Smooth muscle cell (in vitro differentiated cells): ENCODE measurements around the gene HBB. TPM values are rescaled to one million over a fixed set of nuclear protein-coding genes. Genes with fewer than 3 reads are reported as not detected.

Experiments used
- DNase-seq: peaks from one replicate; lab custom pipeline; 2025; ENCODE audit not compliant: unreplicated experiment; lab: John Stamatoyannopoulos, UW
- H2AFZ ChIP-seq: fragments of 200-600 bp; sonication (generic); 2 replicates; pipeline ENCODE4 v1.6.0; 2016; ENCODE audit warnings: antibody characterized with exemption, low read depth, mild to moderate bottlenecking
- H3F3A ChIP-seq: fragments of 200-600 bp; sonication (generic); 2 replicates; pipeline ENCODE4 v1.6.0; 2017; ENCODE audit warnings: antibody characterized with exemption, low read depth
- H3K27ac ChIP-seq: fragments of 200-600 bp; sonication (generic); 2 replicates; pipeline ENCODE4 v1.5.1; 2016; ENCODE audit warnings: low read depth, mild to moderate bottlenecking
- H3K27me3 ChIP-seq: fragments of 200-600 bp; sonication (generic); 2 replicates; pipeline ENCODE4 v1.6.1; 2016; ENCODE audit warnings: low read depth, mild to moderate bottlenecking
- H3K36me3 ChIP-seq: fragments of 200-600 bp; sonication (generic); 2 replicates; pipeline ENCODE4 v1.5.1; 2016; ENCODE audit warnings: low read depth
- H3K4me1 ChIP-seq: fragments of 200-600 bp; sonication (generic); 2 replicates; pipeline ENCODE4 v1.5.1; 2016; ENCODE audit warnings: low read depth
- H3K4me2 ChIP-seq: fragments of 200-600 bp; sonication (generic); 2 replicates; pipeline ENCODE4 v1.6.0; 2016; ENCODE audit warnings: mild to moderate bottlenecking
- H3K4me3 ChIP-seq: fragments of 200-600 bp; sonication (generic); 2 replicates; pipeline ENCODE4 v1.5.1; 2016; ENCODE audit warnings: mild to moderate bottlenecking
- H3K79me2 ChIP-seq: fragments of 200-600 bp; sonication (generic); 2 replicates; pipeline ENCODE4 v1.6.0; 2016; ENCODE audit warnings: low read depth, mild to moderate bottlenecking
- H3K9ac ChIP-seq: fragments of 200-600 bp; sonication (generic); 2 replicates; pipeline ENCODE4 v1.6.0; 2016; ENCODE audit warnings: low read depth
- H3K9me3 ChIP-seq: fragments of 200-600 bp; sonication (generic); replicated peaks from 2 replicates; pipeline ENCODE4 v1.5.1; 2016; ENCODE audit warnings: low read depth
- H4K20me1 ChIP-seq: fragments of 200-600 bp; sonication (generic); 2 replicates; pipeline ENCODE4 v1.6.0; 2016; ENCODE audit warnings: low read depth
- WGBS: methylation state at CpG from one replicate; pipeline ENCODE4 v1.1.7; 2016; ENCODE audit warnings: low lambda C conversion rate; 5-methylcytosine and 5-hydroxymethylcytosine counted together
- polyA plus RNA-seq: library from polyadenylated mRNA; unstranded; fragments of >200 nt; fragmentation: Nextera tagmentation; extraction: Ambion mirVana; gene quantifications from 2 replicates; pipeline ENCODE4 v1.2.1, GENCODE V29; 2016
- total RNA-seq: library from RNA; depleted of rRNA; stranded (reverse); fragments of >200 nt; gene quantifications from 2 replicates; pipeline ENCODE4 v1.2.3, GENCODE V29; 2014
- TF ChIP-seq, protein P1 (sequence below): fragments of 200-600 bp; sonication (generic); IDR thresholded peaks from 2 replicates; pipeline ENCODE4 v1.5.1; 2017; ENCODE audit warnings: borderline replicate concordance, mild to moderate bottlenecking, antibody characterized with exemption; ENCODE audit not compliant: insufficient read depth, poor library complexity, severe bottlenecking

HBB gene
- total and polyA plus RNA-seq, 2 experiments from 2014 or later: not detected

DNA sequence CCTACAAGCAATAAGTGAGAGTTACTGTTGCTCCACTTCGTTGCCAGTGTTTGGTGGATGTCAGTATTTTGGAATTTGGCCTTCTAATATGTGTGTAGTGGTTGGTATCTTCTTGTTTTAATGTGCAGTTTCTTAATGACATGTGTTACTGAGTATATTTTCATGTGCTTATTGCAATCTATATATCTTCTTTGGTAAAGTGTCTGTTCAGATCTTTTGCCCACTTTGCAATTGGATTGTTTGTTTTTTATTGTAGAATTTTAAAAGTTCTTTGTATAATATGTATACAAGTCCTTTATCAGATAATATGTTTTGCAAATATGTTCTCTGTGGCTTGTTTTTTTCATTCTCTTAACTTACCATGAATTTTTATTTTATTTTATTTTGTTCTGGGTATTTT lies 34.1 kb downstream of the HBB start:
- no peaks in the 10 kb centered on the region for H3K4me1 ChIP-seq
- H3K4me3 ChIP-seq: no peak overlapping the region
- WGBS: 36% methylated on average over 1 of the region's 1 CpG
- no peak overlapping the region for H3K4me2 ChIP-seq
- no peak overlapping the region for H2AFZ ChIP-seq
- no peak overlapping the region for H3K9ac ChIP-seq
- no peaks in the 10 kb centered on the region for H3F3A ChIP-seq
- no peaks in the 10 kb centered on the region for H3K27me3 ChIP-seq
- H3K36me3 ChIP-seq: no peaks in the 10 kb centered on the region
- no peaks in the 10 kb centered on the region for H4K20me1 ChIP-seq
- no peaks in the 10 kb centered on the region for H3K79me2 ChIP-seq
- H3K27ac ChIP-seq: no peak overlapping the region
- no peak for DNase-seq
- H3K9me3 ChIP-seq: no peaks in the 10 kb centered on the region
- TF ChIP-seq, protein P1, sequence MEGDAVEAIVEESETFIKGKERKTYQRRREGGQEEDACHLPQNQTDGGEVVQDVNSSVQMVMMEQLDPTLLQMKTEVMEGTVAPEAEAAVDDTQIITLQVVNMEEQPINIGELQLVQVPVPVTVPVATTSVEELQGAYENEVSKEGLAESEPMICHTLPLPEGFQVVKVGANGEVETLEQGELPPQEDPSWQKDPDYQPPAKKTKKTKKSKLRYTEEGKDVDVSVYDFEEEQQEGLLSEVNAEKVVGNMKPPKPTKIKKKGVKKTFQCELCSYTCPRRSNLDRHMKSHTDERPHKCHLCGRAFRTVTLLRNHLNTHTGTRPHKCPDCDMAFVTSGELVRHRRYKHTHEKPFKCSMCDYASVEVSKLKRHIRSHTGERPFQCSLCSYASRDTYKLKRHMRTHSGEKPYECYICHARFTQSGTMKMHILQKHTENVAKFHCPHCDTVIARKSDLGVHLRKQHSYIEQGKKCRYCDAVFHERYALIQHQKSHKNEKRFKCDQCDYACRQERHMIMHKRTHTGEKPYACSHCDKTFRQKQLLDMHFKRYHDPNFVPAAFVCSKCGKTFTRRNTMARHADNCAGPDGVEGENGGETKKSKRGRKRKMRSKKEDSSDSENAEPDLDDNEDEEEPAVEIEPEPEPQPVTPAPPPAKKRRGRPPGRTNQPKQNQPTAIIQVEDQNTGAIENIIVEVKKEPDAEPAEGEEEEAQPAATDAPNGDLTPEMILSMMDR: no peak

- Histone ChIP-seq H3K4me2 (no peak overlapping the region), H3F3A (no peaks in the 10 kb centered on the region), H3K9me3 (no peaks in the 10 kb centered on the region), H3K79me2 (no peaks in the 10 kb centered on the region), H3K27me3 (peaks cover 5% of the 10 kb centered on the region), H4K20me1 (no peaks in the 10 kb centered on the region), H3K4me3 (no peak overlapping the region), H3K27ac (no peak overlapping the region), H3K4me1 (no peaks in the 10 kb centered on the region), H2AFZ (no peak overlapping the region), H3K9ac (no peak overlapping the region), H3K36me3 (no peaks in the 10 kb centered on the region)
- TF ChIP-seq, protein P1: no peak
- 93% methylated on average over 2 of the region's 2 CpGs for WGBS
- DNase-seq: no peak
These were observed 38.7 kb downstream of the HBB start for GRCh38 chr11:5188201-5188600.

GRCh38 chr11:5178046-5178837 lies 48.6 kb downstream of the HBB start:
- H3K27me3 ChIP-seq: no peaks in the 10 kb centered on the region
- H4K20me1 ChIP-seq: no peaks in the 10 kb centered on the region
- no peaks in the 10 kb centered on the region for H3K36me3 ChIP-seq
- no peaks in the 10 kb centered on the region for H3K9me3 ChIP-seq
- no peak overlapping the region for H3K4me2 ChIP-seq
- H2AFZ ChIP-seq: no peak overlapping the region
- no peaks in the 10 kb centered on the region for H3K4me1 ChIP-seq
- TF ChIP-seq, protein P1: no peak
- no peak for DNase-seq
- no peak overlapping the region for H3K27ac ChIP-seq
- H3K4me3 ChIP-seq: no peak overlapping the region
- 81% methylated on average over 10 of the region's 10 CpGs for WGBS
- no peak overlapping the region for H3K9ac ChIP-seq
- H3F3A ChIP-seq: no peaks in the 10 kb centered on the region
- no peaks in the 10 kb centered on the region for H3K79me2 ChIP-seq

Other genes starting within 250 kb of the HBB start
- gene OR51L1, start 232.2 kb downstream of the HBB start, total RNA-seq: not detected in 2 replicates
- not detected in 2 replicates for gene OR51L1, start 232.2 kb downstream of the HBB start, polyA plus RNA-seq
- not detected in 2 replicates for gene OR52J3, start 180.5 kb downstream of the HBB start, total RNA-seq
- not detected in 2 replicates for gene OR52J3, start 180.5 kb downstream of the HBB start, polyA plus RNA-seq
- gene OR52E2, start 167.4 kb downstream of the HBB start, total RNA-seq: not detected in 2 replicates
- gene OR52E2, start 167.4 kb downstream of the HBB start, polyA plus RNA-seq: not detected in 2 replicates
- gene OR52E1, start 157.5 kb downstream of the HBB start, total RNA-seq: not detected in 2 replicates
- gene OR52E1, start 157.5 kb downstream of the HBB start, polyA plus RNA-seq: not detected in 2 replicates
- not detected in 2 replicates for gene OR52A5, start 88.7 kb downstream of the HBB start, total RNA-seq
- gene OR52A5, start 88.7 kb downstream of the HBB start, polyA plus RNA-seq: not detected in 2 replicates
- not detected in 2 replicates for gene OR52A1, start 72.3 kb downstream of the HBB start, total RNA-seq
- not detected in 2 replicates for gene OR52A1, start 72.3 kb downstream of the HBB start, polyA plus RNA-seq
- not detected in 2 replicates for gene OR51V1, start 26.4 kb downstream of the HBB start, total RNA-seq
- not detected in 2 replicates for gene OR51V1, start 26.4 kb downstream of the HBB start, polyA plus RNA-seq
- gene HBD, start 7.4 kb upstream of the HBB start, total RNA-seq: not detected in 2 replicates
- not detected in 2 replicates for gene HBD, start 7.4 kb upstream of the HBB start, polyA plus RNA-seq
- not detected in 2 replicates for gene HBG1, start 22.8 kb upstream of the HBB start, total RNA-seq
- not detected in 2 replicates for gene HBG1, start 22.8 kb upstream of the HBB start, polyA plus RNA-seq
- 0.49 TPM in 1 of 2 replicates, not detected in the other for gene HBG2, start 27.7 kb upstream of the HBB start, total RNA-seq
- gene HBG2, start 27.7 kb upstream of the HBB start, polyA plus RNA-seq: not detected in 2 replicates
- not detected in 2 replicates for gene HBE1, start 42.9 kb upstream of the HBB start, total RNA-seq
- 0.73 TPM in 1 of 2 replicates, not detected in the other for gene HBE1, start 42.9 kb upstream of the HBB start, polyA plus RNA-seq
- gene OR51B4, start 74.9 kb upstream of the HBB start, total RNA-seq: not detected in 2 replicates
- not detected in 2 replicates for gene OR51B4, start 74.9 kb upstream of the HBB start, polyA plus RNA-seq
- gene OR51B2, start 97.2 kb upstream of the HBB start, total RNA-seq: not detected in 2 replicates
- gene OR51B2, start 97.2 kb upstream of the HBB start, polyA plus RNA-seq: not detected in 2 replicates
- 0.09 and 0.54 TPM in 2 replicates for gene OR51B5, start 116.5 kb upstream of the HBB start, total RNA-seq
- gene OR51B5, start 116.5 kb upstream of the HBB start, polyA plus RNA-seq: not detected in 2 replicates
- gene OR51B6, start 124.4 kb upstream of the HBB start, total RNA-seq: not detected in 2 replicates
- not detected in 2 replicates for gene OR51B6, start 124.4 kb upstream of the HBB start, polyA plus RNA-seq
- gene OR51M1, start 156.7 kb upstream of the HBB start, total RNA-seq: not detected in 2 replicates
- not detected in 2 replicates for gene OR51M1, start 156.7 kb upstream of the HBB start, polyA plus RNA-seq
- not detected in 2 replicates for gene OR51Q1, start 195.0 kb upstream of the HBB start, total RNA-seq
- gene OR51Q1, start 195.0 kb upstream of the HBB start, polyA plus RNA-seq: not detected in 2 replicates
- gene OR51I1, start 214.4 kb upstream of the HBB start, total RNA-seq: not detected in 2 replicates
- gene OR51I1, start 214.4 kb upstream of the HBB start, polyA plus RNA-seq: not detected in 2 replicates
- not detected in 2 replicates for gene OR51I2, start 222.3 kb upstream of the HBB start, total RNA-seq
- not detected in 2 replicates for gene OR51I2, start 222.3 kb upstream of the HBB start, polyA plus RNA-seq